H1 (cell line): ENCODE results near the gene LRP5. TPM values are rescaled to one million over a fixed set of nuclear protein-coding genes. Genes with fewer than 3 reads are reported as not detected.
A peak's percentile ranks its signal among the peaks of the same experiment; 100 is the strongest.

Experiments
- CTCF ChIA-PET: fragments of 300-600 bp; sonication (Branson Sonifier 250); formaldehyde crosslinking; loops from one replicate; lab custom pipeline; 2021; ENCODE audit not compliant: partially characterized antibody; lab: Charles Lee
- POLR2A ChIA-PET: fragments of 300-600 bp; sonication (Branson Sonifier 250); formaldehyde crosslinking; loops from one replicate; lab custom pipeline; 2021; ENCODE audit warnings: inconsistent platforms; ENCODE audit not compliant: partially characterized antibody; lab: Charles Lee
- DNase-seq, 2 experiments: peaks; one replicate each; pipeline versions ENCODE4 v3.0.0 to v3.0.0-alpha.2; 2010 to 2022; ENCODE audit warnings: low spot score in 2 of 2, low read depth in 1 of 2, mixed read lengths in 1 of 2
- FAIRE-seq: peaks from 2 replicates; lab custom pipeline; 2011; peaks lifted over from hg19 to GRCh38; lab: Jason Lieb, UNC
- H2AFZ ChIP-seq: 2 replicates; pipeline ENCODE4 v1.8.1; 2012; ENCODE audit warnings: low read length, inconsistent platforms
- H2AK5ac ChIP-seq: 2 replicates; pipeline ENCODE4 v1.6.1; 2013; ENCODE audit warnings: low read depth, low read length
- H2BK120ac ChIP-seq: replicated peaks from 2 replicates; pipeline ENCODE3; 2013; ENCODE audit warnings: low read depth, low read length, inconsistent platforms
- H2BK12ac ChIP-seq: 2 replicates; pipeline ENCODE4 v1.6.1; 2013; ENCODE audit warnings: low read depth, low read length
- H2BK15ac ChIP-seq: 2 replicates; pipeline ENCODE4 v1.6.1; 2013; ENCODE audit warnings: low read length
- H2BK20ac ChIP-seq: 2 replicates; pipeline ENCODE4 v1.6.1; 2013; ENCODE audit warnings: low read length
- H2BK5ac ChIP-seq: 2 replicates; pipeline ENCODE4 v1.6.1; 2013; ENCODE audit warnings: low read depth, low read length
- H3K14ac ChIP-seq: 2 replicates; pipeline ENCODE4 v1.6.1; 2013; ENCODE audit warnings: inconsistent platforms; ENCODE audit not compliant: insufficient read length
- H3K18ac ChIP-seq: 2 replicates; pipeline ENCODE4 v1.6.1; 2013; ENCODE audit warnings: low read length; ENCODE audit errors: extremely low read depth
- H3K23ac ChIP-seq: 2 replicates; pipeline ENCODE4 v1.6.1; 2013; ENCODE audit warnings: inconsistent platforms; ENCODE audit not compliant: insufficient read length
- H3K23me2 ChIP-seq: 2 replicates; pipeline ENCODE4 v1.6.1; 2013; ENCODE audit warnings: low read depth, low read length
- H3K27ac ChIP-seq: 2 replicates; pipeline ENCODE4 v1.6.1; 2011; ENCODE audit warnings: low read depth, low read length, inconsistent platforms
- H3K27me3 ChIP-seq, 4 experiments: replicated peaks in 1 of 4; 1 replicate in 1 of 4; 2 replicates in 3 of 4; pipeline versions ENCODE4 v1.6.1 to v1.8.1; 2011 to 2013; ENCODE audit warnings: low read length in 3 of 4, mild to moderate bottlenecking in 3 of 4, inconsistent platforms in 2 of 4, mixed read lengths in 2 of 4, moderate library complexity in 1 of 4; ENCODE audit not compliant: control insufficient read depth in 3 of 4, insufficient read depth in 3 of 4; ENCODE audit errors: extremely low read depth in 1 of 4
- H3K36me3 ChIP-seq, 4 experiments: 2 replicates each; pipeline versions ENCODE4 v1.6.1 to v1.8.1; 2011 to 2013; ENCODE audit warnings: mild to moderate bottlenecking in 4 of 4, low read length in 3 of 4, moderate library complexity in 2 of 4, control low read depth in 1 of 4, inconsistent platforms in 1 of 4; ENCODE audit not compliant: insufficient read depth in 4 of 4, control insufficient read depth in 2 of 4
- H3K4ac ChIP-seq: replicated peaks from 2 replicates; pipeline ENCODE3; 2013; ENCODE audit warnings: low read length, low read depth, mixed read lengths, inconsistent platforms; ENCODE audit not compliant: insufficient read length
- H3K4me1 ChIP-seq, 4 experiments: replicated peaks in 1 of 4; 1 replicate in 1 of 4; 2 replicates in 3 of 4; pipeline versions ENCODE4 v1.6.1 to v1.8.1; 2011 to 2013; ENCODE audit warnings: low read length in 3 of 4, inconsistent platforms in 2 of 4, mixed read lengths in 1 of 4; ENCODE audit not compliant: insufficient read depth in 4 of 4, control insufficient read depth in 3 of 4
- H3K4me2 ChIP-seq, 2 experiments: 2 replicates each; pipeline versions ENCODE4 v1.6.1 to v1.8.1; 2011 to 2013; ENCODE audit warnings: low read depth in 2 of 2, low read length in 2 of 2, control low read depth in 1 of 2, inconsistent platforms in 1 of 2, mild to moderate bottlenecking in 1 of 2; ENCODE audit not compliant: insufficient read depth in 1 of 2
- H3K4me3 ChIP-seq, 4 experiments: fragments of 200-600, 300-600 bp in 1 of 4; sonication (generic), shearing (Covaris generic), sonication (Bioruptor Twin) in 1 of 4; 2 replicates each; pipeline versions ENCODE4 v1.5.1 to v1.8.1; 2011 to 2016; ENCODE audit warnings: low read length in 4 of 4, low read depth in 3 of 4, control low read depth in 2 of 4, inconsistent platforms in 2 of 4, mild to moderate bottlenecking in 2 of 4, mixed read lengths in 1 of 4, moderate library complexity in 1 of 4; ENCODE audit not compliant: insufficient read depth in 2 of 4; ENCODE audit errors: extremely low read depth in 1 of 4
- H3K56ac ChIP-seq: replicated peaks from 2 replicates; pipeline ENCODE3; 2013; ENCODE audit warnings: low read depth, mild to moderate bottlenecking, mixed read lengths, low read length, inconsistent platforms; ENCODE audit not compliant: insufficient read length
- H3K79me1 ChIP-seq: 2 replicates; pipeline ENCODE4 v1.6.1; 2013; ENCODE audit warnings: low read depth, low read length, control low read depth
- H3K79me2 ChIP-seq, 2 experiments: 2 replicates each; pipeline versions ENCODE4 v1.6.1 to v1.8.1; 2012 to 2013; ENCODE audit warnings: low read length in 2 of 2, mild to moderate bottlenecking in 2 of 2, inconsistent platforms in 1 of 2; ENCODE audit not compliant: insufficient read depth in 2 of 2, control insufficient read depth in 1 of 2
- H3K9ac ChIP-seq, 4 experiments: replicated peaks in 1 of 4; 1 replicate in 1 of 4; 2 replicates in 3 of 4; pipeline versions ENCODE4 v1.6.1 to v1.8.1; 2011 to 2013; ENCODE audit warnings: low read depth in 3 of 4, low read length in 3 of 4, control low read depth in 2 of 4, mild to moderate bottlenecking in 2 of 4, moderate library complexity in 2 of 4, inconsistent platforms in 1 of 4; ENCODE audit errors: extremely low read depth in 1 of 4
- H3K9me3 ChIP-seq, 2 experiments: 2 replicates each; pipeline versions ENCODE4 v1.6.1 to v1.8.1; 2012 to 2013; ENCODE audit warnings: mild to moderate bottlenecking in 2 of 2, moderate library complexity in 2 of 2, control low read depth in 1 of 2, inconsistent platforms in 1 of 2, low read depth in 1 of 2, low read length in 1 of 2, mixed read lengths in 1 of 2; ENCODE audit not compliant: insufficient read depth in 2 of 2
- H4K20me1 ChIP-seq, 2 experiments: replicated peaks in 1 of 2; 2 replicates each; pipeline versions ENCODE3 to v1.8.1; 2011 to 2013; ENCODE audit warnings: inconsistent platforms in 2 of 2, low read length in 2 of 2, mild to moderate bottlenecking in 1 of 2; ENCODE audit not compliant: insufficient read depth in 2 of 2, control insufficient read depth in 1 of 2
- H4K5ac ChIP-seq: 2 replicates; pipeline ENCODE4 v1.6.1; 2013; ENCODE audit warnings: low read length, low read depth, mixed read lengths, inconsistent platforms; ENCODE audit not compliant: insufficient read length
- H4K8ac ChIP-seq: 2 replicates; pipeline ENCODE4 v1.8.0; 2013; ENCODE audit warnings: mild to moderate bottlenecking, moderate library complexity, low read length, inconsistent platforms; ENCODE audit not compliant: insufficient read depth; ENCODE audit errors: extremely low read depth
- H4K91ac ChIP-seq: replicated peaks from 2 replicates; pipeline ENCODE3; 2013; ENCODE audit warnings: low read length, mixed read lengths, inconsistent platforms; ENCODE audit not compliant: insufficient read length
- BCL11A ChIP-seq, 2 experiments: IDR thresholded peaks; one replicate each; pipeline ENCODE4 v1.6.1; 2011; ENCODE audit warnings: low read depth in 2 of 2, low read length in 2 of 2, mild to moderate bottlenecking in 2 of 2
- BRCA1 ChIP-seq: IDR thresholded peaks from 2 replicates; pipeline ENCODE4 v1.6.1; 2012; ENCODE audit warnings: low read depth, low read length, improper control_type of control experiment
- CBX8 ChIP-seq: fragments of 300-800, 300-1000 bp; sonication (generic); IDR thresholded peaks from 2 replicates; pipeline ENCODE4 v1.7.1; 2016; ENCODE audit warnings: low read depth, low read length, borderline replicate concordance
- CHD1 ChIP-seq: IDR thresholded peaks from 2 replicates; pipeline ENCODE4 v1.6.1; 2012; ENCODE audit warnings: low read depth, low read length, improper control_type of control experiment
- E2F6 ChIP-seq: IDR thresholded peaks from 2 replicates; pipeline ENCODE4 v1.6.1; 2012; ENCODE audit warnings: inconsistent platforms
- EP300 ChIP-seq, 2 experiments: IDR thresholded peaks; 1 replicate in 1 of 2; 2 replicates in 1 of 2; pipeline ENCODE4 v1.6.1; 2011 to 2012; ENCODE audit warnings: low read depth in 2 of 2, low read length in 2 of 2, mild to moderate bottlenecking in 2 of 2, borderline replicate concordance in 1 of 2, inconsistent platforms in 1 of 2, moderate library complexity in 1 of 2
- GABPA ChIP-seq: IDR thresholded peaks from 2 replicates; pipeline ENCODE4 v1.6.1; 2011; ENCODE audit warnings: mild to moderate bottlenecking, low read length, moderate library complexity, borderline replicate concordance; ENCODE audit not compliant: insufficient read depth
- HDAC6 ChIP-seq: IDR thresholded peaks from one replicate; pipeline ENCODE4 v1.7.1; 2012; ENCODE audit warnings: low read depth, mild to moderate bottlenecking, inconsistent platforms, low read length, moderate library complexity
- KDM1A ChIP-seq: fragments of 200-600, 300-600 bp; sonication (generic); IDR thresholded peaks from 2 replicates; pipeline ENCODE4 v1.7.1; 2016; ENCODE audit warnings: mild to moderate bottlenecking, low read length, borderline replicate concordance
- POLR2AphosphoS5 ChIP-seq: IDR thresholded peaks from 2 replicates; pipeline ENCODE4 v1.6.1; 2011; ENCODE audit warnings: low read depth, low read length
- SP4 ChIP-seq: IDR thresholded peaks from 2 replicates; pipeline ENCODE4 v1.6.1; 2012; ENCODE audit warnings: low read length, inconsistent platforms
- TBP ChIP-seq: IDR thresholded peaks from 2 replicates; pipeline ENCODE4 v1.6.1; 2011; ENCODE audit warnings: low read depth, low read length, improper control_type of control experiment
- WGBS, 2 experiments: shearing (Covaris generic) in 1 of 2; methylation state at CpG; one replicate each; pipeline versions ENCODE4 v1.1.6 to v1.1.7; 2013 to 2015; ENCODE audit warnings: low lambda C conversion rate in 2 of 2, mixed read lengths in 2 of 2, inconsistent platforms in 1 of 2, low coverage in 1 of 2, missing lambda C conversion rate in 1 of 2; ENCODE audit not compliant: insufficient replicate concordance in 2 of 2, insufficient coverage in 1 of 2, insufficient read length in 1 of 2; ENCODE audit errors: extremely low coverage in 1 of 2, missing lambda C conversion rate in 1 of 2; 5-methylcytosine and 5-hydroxymethylcytosine counted together
- polyA plus RNA-seq, 7 experiments: library from polyadenylated mRNA; depleted of rRNA in 3 of 7; stranded (reverse) in 5 of 7; unstranded in 2 of 7; fragments of >200 nt in 5 of 7; fragments of 200-250 nt in 2 of 7; gene quantifications; 1 replicate in 5 of 7; 2 replicates in 1 of 7; 4 replicates in 1 of 7; pipeline versions ENCODE4 v1.2.1 to v1.2.3, GENCODE V29; 2011 to 2013; ENCODE audit warnings: missing spikeins in 2 of 7, mixed read lengths in 2 of 7
- total RNA-seq: library from RNA; stranded (reverse); fragmentation: NEBNext Ultra II Directional; extraction: Animal tissue kit (Norgen Biotek cat#: 25700); gene quantifications from 2 replicates; pipeline ENCODE4 v1.2.1, GENCODE V29; 2021

The LRP5 gene
- total and polyA plus RNA-seq, 2 of the 8 experiments (the other 6 are each of a cell fraction or from before 2014, with no cell fraction given) = 19.0 to 38.9 TPM

DNA sequence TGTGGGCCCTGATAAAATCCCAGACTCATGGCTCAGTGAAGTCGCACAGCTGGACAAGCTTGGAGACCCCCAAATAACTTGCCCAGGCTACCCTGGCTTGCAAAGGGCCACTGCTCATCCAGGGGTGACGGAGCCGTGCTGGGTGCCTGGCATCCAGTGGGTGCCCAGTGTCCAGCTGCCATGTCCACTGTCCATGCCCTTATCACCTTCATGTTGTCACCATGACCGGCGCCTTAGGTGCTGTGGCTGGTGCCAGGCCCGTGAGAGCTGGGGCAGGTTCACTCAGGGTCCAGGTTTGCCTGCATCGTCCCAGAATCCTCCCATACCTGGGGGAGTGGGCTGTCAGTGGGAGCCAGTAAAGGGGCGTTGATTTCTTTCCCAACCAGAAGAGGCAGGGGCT lies 57.4 kb downstream of the LRP5 start:
- H3K4me3 ChIP-seq = no peak overlapping the region
- 0 out of 8 replicates have a peak, but pooled peaks cover 0 to 4% (median 1%) of the 10 kb centered on the region in 4 experiments for H3K36me3 ChIP-seq
- H2BK20ac ChIP-seq = no peak overlapping the region
- 94% methylated on average over 8 of the region's 8 CpGs; no CpG with 5 or more reads in 1 of the 2 experiments for WGBS, 2 experiments
- H2BK5ac ChIP-seq = no peak overlapping the region
- H2AFZ ChIP-seq = no peak overlapping the region
- H3K79me1 ChIP-seq = no peaks in the 10 kb centered on the region; the same call in none of the 2 replicates
- H3K23me2 ChIP-seq = no peaks in the 10 kb centered on the region
- H3K14ac ChIP-seq = no peak overlapping the region
- H4K20me1 ChIP-seq = peaks cover 0 to 1% of the 10 kb centered on the region in 2 experiments
- H4K8ac ChIP-seq = peak overlapping the region; percentile 19; the same call in 1 of the 2 replicates
- ChIA-PET CTCF (interaction anchor here (0.6 to 4.2 kb wide), 5 partner anchors 10 to 72 kb away, joined by 3 to 17 read pairs (median 5); no protein-coding TSS in a partner anchor), POLR2A (interaction anchor here (1.5 kb wide), 1 partner anchor 18 kb away, joined by 3 read pairs; no protein-coding TSS in a partner anchor)
- H3K27me3 ChIP-seq = no peaks in the 10 kb centered on the region
- H2BK120ac ChIP-seq = no peak overlapping the region
- no peak overlapping the region for H3K56ac ChIP-seq
- no peak overlapping the region for H3K18ac ChIP-seq
- FAIRE-seq (no peak), DNase-seq (no peak)
- H2BK15ac ChIP-seq = no peak overlapping the region
- H3K4me2 ChIP-seq = no peak overlapping the region
- H2BK12ac ChIP-seq = no peak overlapping the region
- H2AK5ac ChIP-seq = no peak overlapping the region
- no peak overlapping the region for H3K23ac ChIP-seq
- H3K9ac ChIP-seq = no peak overlapping the region
- H4K5ac ChIP-seq = no peak overlapping the region
- H4K91ac ChIP-seq = no peak overlapping the region
- H3K4ac ChIP-seq = no peak overlapping the region
- H3K4me1 ChIP-seq = no peaks in the 10 kb centered on the region
- H3K27ac ChIP-seq = no peak overlapping the region
- H3K9me3 ChIP-seq = no peaks in the 10 kb centered on the region; a peak in 1 of 4 replicates
- H3K79me2 ChIP-seq = no peaks in the 10 kb centered on the region
- TF ChIP-seq POLR2AphosphoS5 = no peak
- TF ChIP-seq CBX8 = no peak
- no peak for TF ChIP-seq BCL11A (IDR thresholded peaks at IDR 0.05; ENCODE audit: low read depth in 2 of 2, low read length in 2 of 2)
- TF ChIP-seq KDM1A = no peak
- TF ChIP-seq HDAC6 = no peak
- TF ChIP-seq GABPA = no peak
- no peak for TF ChIP-seq SP4
- TF ChIP-seq EP300 (IDR thresholded peaks at IDR 0.05; ENCODE audit: borderline replicate concordance in 1 of 2, low read depth in 2 of 2, low read length in 2 of 2) = no peak
- TF ChIP-seq TBP = no peak
- no peak for TF ChIP-seq E2F6
- TF ChIP-seq CHD1 = no peak
- TF ChIP-seq BRCA1 = no peak
